Measurements from ENCODE around the gene TEX35. TPM values are rescaled to one million over a fixed set of nuclear protein-coding genes. Genes with fewer than 3 reads are reported as not detected.

Gene TEX35
- total RNA-seq, 1 experiment from 2014 or later: not detected

- H3K9me3 Mint-ChIP-seq (ENCODE audit: unreplicated experiment): no peaks in the 10 kb centered on the region
- BruUV-seq (replicated peaks): no TSS peak
- intact Hi-C loops (cut with micrococcal nuclease): no loop called here
- H3K27me3 Mint-ChIP-seq (ENCODE audit: insufficient read depth, unreplicated experiment): no peaks in the 10 kb centered on the region
- ChIA-PET POLR2A (interaction anchor here (0.6 to 0.7 kb wide), 2 partner anchors 49 to 183 kb away, joined by 3 to 4 read pairs; no protein-coding TSS in a partner anchor), CTCF (interaction anchor here (0.6 to 12.8 kb wide), 17 partner anchors 9 to 601 kb away, joined by 3 to 309 read pairs (median 6); partner anchors contain the start of gene TEX35)
- no peak overlapping the region for H3K27ac Mint-ChIP-seq (ENCODE audit: low read depth, unreplicated experiment)
- H3K4me1 Mint-ChIP-seq (ENCODE audit: insufficient read depth, unreplicated experiment): no peaks in the 10 kb centered on the region
- no peak for DNase-seq (ENCODE audit: unreplicated experiment)
- TF ChIP-seq CTCF (IDR thresholded peaks at IDR 0.05; ENCODE audit: unreplicated experiment): no peak
- no peaks in the 10 kb centered on the region for H3K36me3 Mint-ChIP-seq (ENCODE audit: insufficient read depth, unreplicated experiment)
- no peak overlapping the region for H3K4me3 Mint-ChIP-seq (ENCODE audit: unreplicated experiment)
Measured at GRCh38 chr1:178504286-178504685, 8.6 kb upstream of the TEX35 start.

- H3K4me1 Mint-ChIP-seq (ENCODE audit: insufficient read depth, unreplicated experiment): no peaks in the 10 kb centered on the region
- no peaks in the 10 kb centered on the region for H3K9me3 Mint-ChIP-seq (ENCODE audit: unreplicated experiment)
- BruUV-seq (replicated peaks): no TSS peak
- no peaks in the 10 kb centered on the region for H3K36me3 Mint-ChIP-seq (ENCODE audit: insufficient read depth, unreplicated experiment)
- H3K27me3 Mint-ChIP-seq (ENCODE audit: insufficient read depth, unreplicated experiment): no peaks in the 10 kb centered on the region
- CTCF ChIA-PET: interaction anchor here (0.6 to 12.8 kb wide), 6 partner anchors 19 to 497 kb away, joined by 3 to 309 read pairs (median 64); no protein-coding TSS in a partner anchor
- TF ChIP-seq CTCF (IDR thresholded peaks at IDR 0.05; ENCODE audit: unreplicated experiment): no peak
- intact Hi-C loops (cut with micrococcal nuclease): no loop called here
- H3K4me3 Mint-ChIP-seq (ENCODE audit: unreplicated experiment): no peak overlapping the region
- POLR2A ChIA-PET: no interaction called here
- no peak for DNase-seq (ENCODE audit: unreplicated experiment)
- no peak overlapping the region for H3K27ac Mint-ChIP-seq (ENCODE audit: low read depth, unreplicated experiment)
Measured at GRCh38 chr1:178506177-178506576, 6.7 kb upstream of the TEX35 start.

- H3K27me3 Mint-ChIP-seq (ENCODE audit: insufficient read depth, unreplicated experiment): no peaks in the 10 kb centered on the region
- H3K27ac Mint-ChIP-seq (ENCODE audit: low read depth, unreplicated experiment): no peak overlapping the region
- ChIA-PET POLR2A (no interaction called here), CTCF (interaction anchor here (0.5 to 12.8 kb wide), 10 partner anchors 9 to 497 kb away, joined by 3 to 309 read pairs (median 3); no protein-coding TSS in a partner anchor)
- H3K9me3 Mint-ChIP-seq (ENCODE audit: unreplicated experiment): no peaks in the 10 kb centered on the region
- H3K36me3 Mint-ChIP-seq (ENCODE audit: insufficient read depth, unreplicated experiment): no peaks in the 10 kb centered on the region
- DNase-seq (ENCODE audit: unreplicated experiment): no peak
- intact Hi-C loops (cut with micrococcal nuclease): loop anchor here (1.0 kb wide), 1 partner anchor 474 kb away; no protein-coding TSS in a partner anchor
- BruUV-seq (replicated peaks): no TSS peak
- TF ChIP-seq CTCF (IDR thresholded peaks at IDR 0.05; ENCODE audit: unreplicated experiment): no peak
- H3K4me1 Mint-ChIP-seq (ENCODE audit: insufficient read depth, unreplicated experiment): no peaks in the 10 kb centered on the region
- H3K4me3 Mint-ChIP-seq (ENCODE audit: unreplicated experiment): no peak overlapping the region
Measured at GRCh38 chr1:178506669-178507068, 6.2 kb upstream of the TEX35 start.

- Mint-ChIP-seq H3K4me3 (ENCODE audit: unreplicated experiment) (no peak overlapping the region), H3K9me3 (ENCODE audit: unreplicated experiment) (no peaks in the 10 kb centered on the region), H3K36me3 (ENCODE audit: insufficient read depth, unreplicated experiment) (no peaks in the 10 kb centered on the region), H3K27me3 (ENCODE audit: insufficient read depth, unreplicated experiment) (no peaks in the 10 kb centered on the region), H3K27ac (ENCODE audit: low read depth, unreplicated experiment) (no peak overlapping the region), H3K4me1 (ENCODE audit: insufficient read depth, unreplicated experiment) (no peaks in the 10 kb centered on the region)
- intact Hi-C loops (cut with micrococcal nuclease): no loop called here
- no peak for DNase-seq (ENCODE audit: unreplicated experiment)
- no TSS peak for BruUV-seq (replicated peaks)
- no peak for TF ChIP-seq CTCF (IDR thresholded peaks at IDR 0.05; ENCODE audit: unreplicated experiment)
- ChIA-PET CTCF (interaction anchor here (0.9 to 13.6 kb wide), 6 partner anchors 9 to 213 kb away, joined by 4 to 309 read pairs (median 84); no protein-coding TSS in a partner anchor), POLR2A (interaction anchor here (1.1 kb wide), 1 partner anchor 667 kb away, joined by 3 read pairs; no protein-coding TSS in a partner anchor)
Measured at GRCh38 chr1:178509414-178510007, 3.4 kb upstream of the TEX35 start.
